K562 (cell line): ENCODE results near the gene UBE3D. TPM values are rescaled to one million over a fixed set of nuclear protein-coding genes. Genes with fewer than 3 reads are reported as not detected.

ENCODE experiments used
- C11orf30 ChIP-seq: fragments of 450-650 bp; IDR thresholded peaks from 2 replicates; pipeline ENCODE4 v1.6.1; 2016; ENCODE audit warnings: low read depth, mild to moderate bottlenecking
- CBX8 ChIP-seq: fragments of 200-600 bp; sonication (generic); IDR thresholded peaks from 2 replicates; pipeline ENCODE4 v1.6.1; 2012; ENCODE audit warnings: borderline replicate concordance, mixed run types, low read depth, mild to moderate bottlenecking, moderate library complexity, mixed read lengths, low read length, control low read depth, inconsistent platforms; ENCODE audit not compliant: poor library complexity, severe bottlenecking; ENCODE audit errors: extremely low read depth
- CEBPG ChIP-seq, 3 experiments: fragments of 200-800 bp in 1 of 3; sonication (Bioruptor generic) in 1 of 3; sonication (generic) in 1 of 3; formaldehyde crosslinking in 1 of 3; IDR thresholded peaks in 2 of 3; conservative IDR thresholded peaks in 1 of 3; 2 replicates each; pipeline versions ENCODE4 v1.6.1 to v1.8.0; 2016 to 2022; ENCODE audit warnings: missing compliant biosample characterization in 2 of 3, missing genetic modification characterization in 2 of 3, mild to moderate bottlenecking in 1 of 3, missing genetic modification reagents in 1 of 3
- ESRRB ChIP-seq: fragments of 250-450 bp; sonication (Bioruptor Pico); IDR thresholded peaks from 2 replicates; pipeline ENCODE4 v1.5.0; 2020; ENCODE audit warnings: mild to moderate bottlenecking, moderate library complexity, borderline replicate concordance
- FOXK1 ChIP-seq: sonication (generic); formaldehyde crosslinking; IDR thresholded peaks from 2 replicates; pipeline ENCODE4 v1.8.0; 2022; ENCODE audit warnings: missing genetic modification reagents, mild to moderate bottlenecking, borderline replicate concordance
- GABPB1 ChIP-seq: sonication (generic); formaldehyde crosslinking; IDR thresholded peaks from 2 replicates; pipeline ENCODE4 v1.8.0; 2022; ENCODE audit warnings: mild to moderate bottlenecking, missing genetic modification reagents
- GATA2 ChIP-seq: sonication (generic); formaldehyde crosslinking; IDR thresholded peaks from 2 replicates; pipeline ENCODE4 v1.4.0; 2020; ENCODE audit warnings: mild to moderate bottlenecking, missing genetic modification reagents
- HDAC2 ChIP-seq: fragments of 450-650 bp; IDR thresholded peaks from 2 replicates; pipeline ENCODE4 v1.6.1; 2016; ENCODE audit warnings: mild to moderate bottlenecking
- HNRNPK ChIP-seq: fragments of 200-400 bp; formaldehyde crosslinking; IDR thresholded peaks from one replicate; pipeline ENCODE4 v1.6.1; 2018; ENCODE audit warnings: mild to moderate bottlenecking, low read depth, low read length; ENCODE audit not compliant: poor library complexity, severe bottlenecking
- HNRNPLL ChIP-seq: fragments of 200-400 bp; formaldehyde crosslinking; IDR thresholded peaks from 2 replicates; pipeline ENCODE4 v1.6.1; 2017; ENCODE audit warnings: low read length, low read depth, mild to moderate bottlenecking; ENCODE audit not compliant: poor library complexity, severe bottlenecking
- KLF1 ChIP-seq: fragments of 450-650 bp; IDR thresholded peaks from 2 replicates; pipeline ENCODE4 v1.6.1; 2016; ENCODE audit warnings: missing genetic modification characterization, missing compliant biosample characterization
- PHF8 ChIP-seq: fragments of 200-600 bp; sonication (generic); IDR thresholded peaks from 2 replicates; pipeline ENCODE4 v1.6.1; 2012; ENCODE audit warnings: mixed run types, mild to moderate bottlenecking, inconsistent platforms, low read length, moderate library complexity, borderline replicate concordance
- STAG1 ChIP-seq: sonication (generic); formaldehyde crosslinking; IDR thresholded peaks from 2 replicates; pipeline ENCODE4 v1.5.0; 2020; ENCODE audit warnings: missing genetic modification reagents, borderline replicate concordance
- TRIM24 ChIP-seq, 2 experiments: fragments of 450-650 bp; IDR thresholded peaks; 2 replicates each; pipeline ENCODE4 v1.6.1; 2016
- TSC22D4 ChIP-seq: fragments of 450-650 bp; IDR thresholded peaks from 2 replicates; pipeline ENCODE4 v1.6.1; 2016; ENCODE audit warnings: missing genetic modification characterization, missing biosample characterization, control low read depth
- ZBTB43 ChIP-seq: sonication (generic); formaldehyde crosslinking; IDR thresholded peaks from 2 replicates; pipeline ENCODE4 v1.8.0; 2023; ENCODE audit warnings: mild to moderate bottlenecking, missing genetic modification reagents
- ZNF696 ChIP-seq: fragments of 250-450 bp; sonication (Bioruptor Pico); conservative IDR thresholded peaks from 2 replicates; pipeline ENCODE4 v1.4.0; 2020; ENCODE audit warnings: mild to moderate bottlenecking, moderate library complexity
- ZNF717 ChIP-seq: fragments of 250-450 bp; sonication (Bioruptor Pico); IDR thresholded peaks from 2 replicates; pipeline ENCODE4 v1.5.0; 2021
- polyA plus RNA-seq, 8 experiments: library from polyadenylated mRNA; depleted of rRNA in 4 of 8; stranded (reverse) in 5 of 8; unstranded in 3 of 8; fragments of >200 nt; fragmentation: Nextera tagmentation in 2 of 8; fragmentation: Illumina TruSeq in 1 of 8; extraction: Ambion mirVana in 2 of 8; extraction: Trizol in 1 of 8; gene quantifications; 2 replicates each; pipeline versions ENCODE4 v1.2.1 to v1.2.3, GENCODE V29; 2011 to 2014; ENCODE audit warnings: inconsistent platforms in 1 of 8, missing spikeins in 1 of 8
- total RNA-seq, 7 experiments: library from RNA; depleted of rRNA in 6 of 7; stranded (reverse); fragments of >200 nt in 6 of 7; fragmentation: Illumina TruSeq in 2 of 7; extraction: Trizol in 2 of 7; gene quantifications; 2 replicates each; pipeline versions ENCODE4 v1.2.1 to v1.2.3, GENCODE V29; 2011 to 2021; ENCODE audit warnings: low replicate concordance in 1 of 7
- TF ChIP-seq, protein P1 (sequence below): sonication (generic); formaldehyde crosslinking; IDR thresholded peaks from 2 replicates; pipeline ENCODE4 v1.8.0; 2022; ENCODE audit warnings: mild to moderate bottlenecking, missing genetic modification reagents
- TF ChIP-seq, protein P2 (sequence below): IDR thresholded peaks from 2 replicates; pipeline ENCODE4 v1.6.1; 2012; ENCODE audit warnings: low read depth, low read length, improper control_type of control experiment, borderline replicate concordance

UBE3D gene
- total and polyA plus RNA-seq, 9 of the 15 experiments (the other 6 are each of a cell fraction or from before 2014, with no cell fraction given) = 9.4 to 17.6 (median 11.9) TPM

GRCh38 chr6:83067448-83068439 lies 2.1 kb upstream of the UBE3D start, which contains the start of gene DOP1A (continued):
- no peak for TF ChIP-seq HNRNPK
- TF ChIP-seq STAG1 (CRISPR knock-in tag) = peak; percentile 77; the same call in 1 of the 2 replicates
- TF ChIP-seq GABPB1 = peak; percentile 73; the same call in 1 of the 2 replicates
- TF ChIP-seq HNRNPLL = peak; percentile 72
- no peak for TF ChIP-seq C11orf30
- TF ChIP-seq ESRRB (CRISPR knock-in tag) = no peak
- TF ChIP-seq ZNF696 = no peak
- no peak for TF ChIP-seq ZBTB43
- no peak for TF ChIP-seq CEBPG (CRISPR knock-in tag; IDR thresholded peaks at IDR 0.05)
- 0 out of 4 replicates have a peak, but pooled peaks of 1 of the 2 experiments have one; percentile 24 for TF ChIP-seq CEBPG (tag; conservative IDR thresholded peaks at IDR 0.05 in 1 of 2, IDR thresholded peaks at IDR 0.05 in 1 of 2)
- no peak for TF ChIP-seq ZNF717 (CRISPR knock-in tag)
- peak; percentile 69; the same call in 1 of the 2 replicates for TF ChIP-seq PHF8
- TF ChIP-seq, protein P1, sequence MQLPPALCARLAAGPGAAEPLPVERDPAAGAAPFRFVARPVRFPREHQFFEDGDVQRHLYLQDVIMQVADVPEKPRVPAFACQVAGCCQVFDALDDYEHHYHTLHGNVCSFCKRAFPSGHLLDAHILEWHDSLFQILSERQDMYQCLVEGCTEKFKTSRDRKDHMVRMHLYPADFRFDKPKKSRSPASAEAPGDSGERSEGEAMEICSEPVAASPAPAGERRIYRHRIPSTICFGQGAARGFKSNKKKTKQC (CRISPR knock-in tag) = peak; percentile 80
- no peak for TF ChIP-seq CBX8
- TF ChIP-seq, protein P2, sequence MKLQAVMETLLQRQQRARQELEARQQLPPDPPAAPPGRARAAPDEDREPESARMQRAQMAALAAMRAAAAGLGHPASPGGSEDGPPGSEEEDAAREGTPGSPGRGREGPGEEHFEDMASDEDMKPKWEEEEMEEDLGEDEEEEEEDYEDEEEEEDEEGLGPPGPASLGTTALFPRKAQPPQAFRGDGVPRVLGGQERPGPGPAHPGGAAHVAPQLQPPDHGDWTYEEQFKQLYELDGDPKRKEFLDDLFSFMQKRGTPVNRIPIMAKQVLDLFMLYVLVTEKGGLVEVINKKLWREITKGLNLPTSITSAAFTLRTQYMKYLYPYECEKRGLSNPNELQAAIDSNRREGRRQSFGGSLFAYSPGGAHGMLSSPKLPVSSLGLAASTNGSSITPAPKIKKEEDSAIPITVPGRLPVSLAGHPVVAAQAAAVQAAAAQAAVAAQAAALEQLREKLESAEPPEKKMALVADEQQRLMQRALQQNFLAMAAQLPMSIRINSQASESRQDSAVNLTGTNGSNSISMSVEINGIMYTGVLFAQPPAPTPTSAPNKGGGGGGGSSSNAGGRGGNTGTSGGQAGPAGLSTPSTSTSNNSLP = no peak
- no peak for TF ChIP-seq TSC22D4 (tag)
- no peak; a peak in 1 of 4 replicates for TF ChIP-seq TRIM24 (IDR thresholded peaks at IDR 0.05)
- TF ChIP-seq FOXK1 = no peak
- peak; percentile 77 for TF ChIP-seq HDAC2
- no peak for TF ChIP-seq GATA2 (CRISPR knock-in tag)
- no peak for TF ChIP-seq KLF1 (tag)
